GM21423 (cell line): ENCODE results near the gene BCOR.

ENCODE experiments used
- ATAC-seq: cut with Tn5 transposase; IDR thresholded peaks from one replicate; pipeline ENCODE4 v1.9.1; 2021; ENCODE audit warnings: mild to moderate bottlenecking, moderate library complexity; ENCODE audit not compliant: unreplicated experiment

BCOR gene

DNA sequence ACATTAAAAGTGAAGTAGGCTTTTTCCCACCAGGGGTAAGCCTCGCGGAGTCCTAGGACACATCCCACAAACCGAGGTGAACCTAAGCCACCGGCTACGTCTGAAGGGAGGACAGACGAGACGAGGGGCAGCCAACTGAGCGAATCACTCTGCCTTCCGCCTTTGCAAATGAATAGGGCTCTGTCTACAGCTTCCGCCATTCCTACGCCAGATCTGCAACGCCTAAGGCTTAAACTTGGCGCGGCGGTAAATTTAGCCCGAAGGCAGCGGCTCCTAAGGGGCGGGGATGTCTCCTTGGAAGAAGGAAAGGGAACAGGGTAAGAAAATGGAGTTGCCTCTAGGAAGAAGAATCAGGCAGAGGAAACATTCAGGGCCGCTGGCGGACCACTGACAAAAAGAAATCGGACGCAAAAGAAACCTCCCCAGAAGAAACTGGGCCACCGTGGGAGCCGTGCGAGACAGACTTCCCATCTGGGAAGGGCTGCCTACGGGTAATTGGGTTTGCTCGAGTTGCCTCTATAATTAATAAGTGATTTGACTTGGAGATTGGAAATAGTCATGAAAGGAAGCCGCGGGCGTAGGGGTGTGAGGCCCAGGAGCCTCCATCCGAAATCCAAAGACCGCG lies 90.5 kb downstream of the BCOR start:
- ATAC-seq, result no peak

DNA sequence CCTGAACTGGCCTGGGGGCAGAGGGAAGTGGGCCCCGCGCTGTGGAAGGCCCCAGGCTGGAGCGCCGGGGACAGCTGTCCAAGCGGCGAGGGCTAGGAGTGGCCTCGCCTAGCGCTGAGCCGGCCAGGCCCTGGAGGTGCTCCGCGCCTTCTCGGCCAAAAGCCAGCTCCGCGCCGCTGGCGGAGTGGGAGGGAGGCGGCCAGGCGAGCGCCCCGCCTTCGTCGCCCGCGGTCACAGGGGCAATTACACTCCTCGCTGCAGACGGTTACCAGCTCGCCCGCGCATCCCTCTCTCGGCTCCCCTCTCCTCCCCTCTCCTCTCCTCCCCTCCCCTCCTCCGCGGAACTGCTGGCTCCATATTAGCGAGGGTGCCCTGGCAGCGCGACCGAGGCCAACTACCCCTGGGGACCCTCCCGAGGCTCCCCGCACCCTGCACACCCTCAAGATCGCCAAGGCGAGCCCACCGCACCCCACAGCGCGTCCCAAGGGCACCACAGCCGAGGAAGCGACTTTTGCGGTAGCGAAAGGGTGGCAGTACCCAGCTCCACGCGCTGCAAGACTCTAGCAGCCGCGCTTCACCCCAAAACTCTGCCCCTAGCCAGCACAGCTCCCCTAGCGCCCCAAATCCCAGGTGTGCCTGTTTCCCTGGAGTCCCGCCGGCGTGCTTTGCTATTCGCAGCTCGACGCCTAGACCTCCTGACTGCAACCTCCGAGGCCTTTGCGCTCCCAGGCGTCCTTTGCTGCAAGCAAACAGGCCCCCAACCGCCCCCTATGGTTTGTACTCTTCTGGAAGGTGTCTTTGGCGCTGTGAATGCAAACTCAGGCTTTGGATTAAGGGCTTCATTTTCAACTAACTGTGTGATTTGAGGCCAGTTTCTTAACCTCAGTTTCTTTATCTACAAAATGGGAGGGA lies 91.4 kb downstream of the BCOR start:
- ATAC-seq, result no peak

DNA sequence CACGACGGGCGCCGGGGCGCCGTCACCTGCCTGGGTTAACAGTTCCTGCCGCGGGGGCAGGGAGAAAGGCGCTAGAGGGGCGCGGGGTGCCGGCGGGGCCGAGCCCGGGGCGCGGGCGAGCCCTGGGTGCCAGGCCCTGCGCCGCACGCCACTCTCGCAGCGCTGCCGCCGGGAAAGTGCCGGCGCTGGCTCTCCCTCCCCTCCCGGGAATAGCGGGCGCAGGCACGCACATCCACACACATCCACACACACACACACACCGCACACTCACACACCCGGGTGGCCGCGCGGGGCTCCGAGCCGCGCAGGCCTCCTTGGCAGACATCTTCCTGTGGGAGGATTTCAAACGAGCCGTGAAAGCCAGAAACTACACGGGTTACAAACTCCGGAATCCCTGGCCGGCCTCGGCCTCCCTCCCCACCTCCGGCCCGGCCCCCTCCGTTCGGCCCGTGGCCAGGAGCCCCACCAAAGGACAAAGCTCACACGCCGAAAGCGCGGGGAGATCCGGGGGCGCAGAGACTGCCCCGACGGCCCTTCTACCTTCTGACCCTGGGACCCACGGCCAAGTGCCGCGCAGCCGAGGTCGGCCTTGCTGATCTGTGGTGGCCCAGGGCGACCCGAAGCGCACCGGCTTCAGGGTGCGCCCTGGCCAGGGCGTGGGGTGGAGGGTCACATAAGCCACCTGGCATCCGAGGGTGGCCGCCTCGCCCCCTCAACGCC lies 92.3 kb downstream of the BCOR start:
- ATAC-seq, result no peak

DNA sequence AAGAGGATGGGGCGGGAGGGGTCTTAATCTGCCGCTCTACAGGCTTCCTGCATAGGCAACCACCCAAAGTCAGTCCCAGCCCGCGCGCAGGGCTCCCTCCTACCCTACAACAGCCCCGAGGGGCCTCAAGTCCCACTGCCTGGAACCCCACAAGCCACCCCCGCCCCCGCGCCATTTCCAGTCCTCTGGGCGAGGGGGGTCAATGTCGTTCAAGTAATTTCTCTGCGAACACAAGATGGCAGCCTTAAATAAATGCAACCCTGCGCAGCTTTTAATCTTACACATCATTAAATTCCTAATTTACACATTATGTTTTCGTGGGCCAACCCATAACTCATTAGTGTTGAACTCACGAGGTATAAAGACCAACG lies 92.9 kb downstream of the BCOR start:
- no peak for ATAC-seq

DNA sequence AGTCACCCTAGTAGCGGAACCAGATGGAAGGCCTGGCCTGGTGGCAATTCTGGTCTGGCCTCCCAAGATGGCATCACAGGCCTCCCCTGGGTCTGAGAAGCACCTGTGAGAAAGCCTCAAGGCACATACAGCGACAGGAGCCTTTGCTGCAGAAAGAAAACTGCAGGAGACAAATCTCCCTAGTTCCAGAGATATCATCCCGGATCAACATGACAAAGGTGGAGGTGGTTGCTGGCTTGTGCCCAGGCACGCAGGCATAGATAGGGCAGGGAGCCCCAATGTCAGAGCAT lies 93.6 kb downstream of the BCOR start:
- ATAC-seq, result no peak

DNA sequence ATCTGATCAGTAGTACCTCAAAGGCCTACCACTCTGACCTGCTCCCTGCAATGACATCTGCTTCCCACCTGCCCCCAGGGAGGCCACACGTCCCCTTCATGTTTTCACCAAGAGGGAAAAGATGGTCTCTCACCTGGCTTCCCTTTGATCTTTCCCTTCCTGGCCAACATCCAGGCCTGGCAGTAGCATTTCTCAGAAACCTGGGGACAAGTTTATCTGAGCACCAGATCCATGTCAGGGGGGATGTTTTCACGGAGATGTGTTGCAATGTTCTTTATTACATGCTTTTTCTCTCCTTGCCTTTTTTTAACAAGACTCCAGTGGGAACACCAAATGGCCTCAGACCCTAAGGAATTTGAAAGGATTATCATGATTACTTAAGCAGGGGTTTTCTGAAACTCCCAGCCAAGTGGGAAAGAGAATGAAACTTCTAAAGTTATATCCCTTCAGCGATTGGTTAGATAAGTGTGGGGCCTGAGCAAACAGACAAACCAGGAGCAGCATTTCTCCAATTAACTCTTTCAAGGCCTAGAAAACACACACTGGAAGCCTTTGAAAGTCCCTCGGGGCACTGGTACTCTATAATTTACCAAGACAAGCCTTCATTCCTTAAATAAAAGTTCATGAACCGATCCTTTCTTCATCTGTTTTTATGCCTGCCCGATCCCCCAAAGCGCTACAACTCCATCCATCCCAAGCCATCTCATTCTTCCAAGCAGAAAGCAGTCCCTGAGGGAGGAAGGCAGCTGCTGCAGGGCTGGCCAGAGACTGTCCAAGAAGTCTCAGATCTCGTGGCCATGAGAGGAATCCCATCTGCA lies 94.1 kb downstream of the BCOR start:
- no peak for ATAC-seq

DNA sequence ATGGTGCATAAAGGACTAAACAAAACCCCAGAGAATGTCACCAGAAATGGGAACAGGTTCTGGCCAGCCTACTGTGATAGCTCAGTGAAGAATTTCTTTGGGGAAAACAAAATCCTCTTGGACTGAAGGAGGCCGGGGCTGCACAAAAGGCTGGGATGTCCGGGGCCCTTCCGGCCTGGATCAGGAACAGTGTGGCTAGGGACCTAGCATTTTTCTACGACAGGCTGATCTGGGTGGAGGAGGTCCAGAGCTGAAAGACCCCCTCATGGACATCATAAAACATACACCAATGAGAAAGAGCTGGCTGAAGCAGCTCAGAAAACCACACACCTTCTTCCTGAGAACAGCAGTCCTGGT lies 94.7 kb downstream of the BCOR start:
- ATAC-seq, result no peak
